IMR-90 (cell line): ENCODE measurements around the gene SEC16A.

Source experiments
- BHLHE40 ChIP-seq: fragments of 150-350 bp; IDR thresholded peaks from 2 replicates; pipeline ENCODE4 v1.6.1; 2016; ENCODE audit warnings: mild to moderate bottlenecking, low read depth, low read length
- CEBPB ChIP-seq: IDR thresholded peaks from 2 replicates; pipeline ENCODE4 v1.6.1; 2012; ENCODE audit warnings: low read depth, low read length, improper control_type of control experiment
- CHD1 ChIP-seq: IDR thresholded peaks from 2 replicates; pipeline ENCODE4 v1.6.1; 2012; ENCODE audit warnings: low read depth, low read length, improper control_type of control experiment
- CTCF ChIP-seq: conservative IDR thresholded peaks from 2 replicates; pipeline ENCODE4 v1.5.1; 2012; ENCODE audit warnings: mild to moderate bottlenecking, low read depth, low read length, improper control_type of control experiment
- ELK1 ChIP-seq: fragments of 150-350 bp; IDR thresholded peaks from 2 replicates; pipeline ENCODE4 v1.6.1; 2016; ENCODE audit warnings: low read depth, mild to moderate bottlenecking, low read length, moderate library complexity, borderline replicate concordance
- FOS ChIP-seq: fragments of 150-350 bp; IDR thresholded peaks from 2 replicates; pipeline ENCODE4 v1.6.1; 2016; ENCODE audit warnings: low read depth, low read length
- MAFK ChIP-seq: IDR thresholded peaks from 2 replicates; pipeline ENCODE4 v1.6.1; 2012; ENCODE audit warnings: low read depth, low read length, improper control_type of control experiment
- MXI1 ChIP-seq: IDR thresholded peaks from 2 replicates; pipeline ENCODE4 v1.6.1; 2012; ENCODE audit warnings: low read depth, mild to moderate bottlenecking, low read length, moderate library complexity, borderline replicate concordance
- NFE2L2 ChIP-seq: fragments of 150-350 bp; IDR thresholded peaks from 2 replicates; pipeline ENCODE4 v1.6.1; 2016; ENCODE audit warnings: low read depth, mild to moderate bottlenecking, low read length
- POLR2A ChIP-seq: IDR thresholded peaks from 2 replicates; pipeline ENCODE4 v1.6.1; 2012; ENCODE audit warnings: mild to moderate bottlenecking, low read depth, low read length
- RAD21 ChIP-seq: IDR thresholded peaks from 2 replicates; pipeline ENCODE4 v1.6.1; 2012; ENCODE audit warnings: low read length, improper control_type of control experiment
- RFX5 ChIP-seq: IDR thresholded peaks from 2 replicates; pipeline ENCODE4 v1.8.0; 2012; ENCODE audit warnings: low read depth, mild to moderate bottlenecking, low read length, moderate library complexity
- SMC3 ChIP-seq: fragments of 150-350 bp; IDR thresholded peaks from 2 replicates; pipeline ENCODE4 v1.6.1; 2016; ENCODE audit warnings: low read depth, mild to moderate bottlenecking, antibody characterized with exemption, low read length, moderate library complexity
- USF2 ChIP-seq: fragments of 150-350 bp; IDR thresholded peaks from 2 replicates; pipeline ENCODE4 v1.6.1; 2017; ENCODE audit warnings: mild to moderate bottlenecking, antibody characterized with exemption, low read length, low read depth

- TF ChIP-seq CTCF (no peak), POLR2A (no peak), FOS (no peak), MAFK (no peak), RAD21 (no peak), ELK1 (no peak), RFX5 (no peak), NFE2L2 (no peak), CEBPB (no peak), BHLHE40 (no peak), CHD1 (no peak), SMC3 (no peak), USF2 (no peak), MXI1 (no peak)
Measured at GRCh38 chr9:136444102-136444501, 38.7 kb downstream of the SEC16A start.
